H9 (cell line): ENCODE measurements around the gene ZNF408. TPM values are rescaled to one million over a fixed set of nuclear protein-coding genes. Genes with fewer than 3 reads are reported as not detected.

Experiments used
- DNase-seq: peaks from one replicate; pipeline ENCODE4 v3.0.0-alpha.2; 2017
- H2AFZ ChIP-seq: one replicate; pipeline ENCODE4 v1.6.1; 2013; ENCODE audit warnings: mild to moderate bottlenecking, low read length, control low read depth, moderate library complexity
- H2AK5ac ChIP-seq: 2 replicates; pipeline ENCODE4 v1.6.1; 2013; ENCODE audit warnings: low read length, control low read depth, mixed read lengths; ENCODE audit not compliant: insufficient read length
- H2BK120ac ChIP-seq: one replicate; pipeline ENCODE4 v1.6.1; 2013; ENCODE audit warnings: low read depth, mild to moderate bottlenecking, low read length, control low read depth, inconsistent platforms; ENCODE audit not compliant: poor library complexity, severe bottlenecking
- H2BK12ac ChIP-seq: 2 replicates; pipeline ENCODE4 v1.6.1; 2013; ENCODE audit warnings: low read length, control low read depth, mixed read lengths, low read depth; ENCODE audit not compliant: insufficient read length
- H2BK15ac ChIP-seq: 2 replicates; pipeline ENCODE4 v1.6.1; 2013; ENCODE audit warnings: low read depth, low read length, control low read depth
- H2BK20ac ChIP-seq: one replicate; pipeline ENCODE4 v1.6.1; 2013; ENCODE audit warnings: low read depth, mild to moderate bottlenecking, low read length, control low read depth, inconsistent platforms; ENCODE audit not compliant: poor library complexity, severe bottlenecking
- H2BK5ac ChIP-seq: 2 replicates; pipeline ENCODE4 v1.6.1; 2013; ENCODE audit warnings: low read length, control low read depth, mixed read lengths; ENCODE audit not compliant: insufficient read length
- H3K14ac ChIP-seq: 2 replicates; pipeline ENCODE4 v1.6.1; 2013; ENCODE audit warnings: low read length, control low read depth; ENCODE audit not compliant: insufficient read depth
- H3K18ac ChIP-seq: 2 replicates; pipeline ENCODE4 v1.6.1; 2013; ENCODE audit warnings: low read depth, mild to moderate bottlenecking, mixed read lengths, low read length, control low read depth; ENCODE audit not compliant: insufficient read length
- H3K23ac ChIP-seq: 2 replicates; pipeline ENCODE4 v1.6.1; 2013; ENCODE audit warnings: low read length, control low read depth, mixed read lengths, low read depth; ENCODE audit not compliant: insufficient read length
- H3K23me2 ChIP-seq: 2 replicates; pipeline ENCODE4 v1.6.1; 2013; ENCODE audit warnings: low read depth, mild to moderate bottlenecking, mixed read lengths, low read length, control low read depth; ENCODE audit not compliant: insufficient read length, poor library complexity, severe bottlenecking
- H3K27ac ChIP-seq: 2 replicates; pipeline ENCODE4 v1.5.1; 2013; ENCODE audit warnings: low read length, control low read depth, mixed read lengths, low read depth; ENCODE audit not compliant: insufficient read length
- H3K27me3 ChIP-seq: 2 replicates; pipeline ENCODE4 v1.6.1; 2013; ENCODE audit warnings: low read length, control low read depth, inconsistent platforms; ENCODE audit not compliant: insufficient read depth
- H3K4ac ChIP-seq: 2 replicates; pipeline ENCODE4 v1.6.1; 2013; ENCODE audit warnings: low read depth, mild to moderate bottlenecking, control low read depth, inconsistent platforms, low read length, moderate library complexity
- H3K4me1 ChIP-seq: 2 replicates; pipeline ENCODE4 v1.6.1; 2013; ENCODE audit warnings: low read length, control low read depth, inconsistent platforms; ENCODE audit not compliant: insufficient read depth
- H3K4me2 ChIP-seq: 2 replicates; pipeline ENCODE4 v1.6.1; 2013; ENCODE audit warnings: low read length, control low read depth, mixed read lengths; ENCODE audit not compliant: insufficient read length, insufficient read depth
- H3K56ac ChIP-seq: 2 replicates; pipeline ENCODE4 v1.6.1; 2013; ENCODE audit warnings: low read depth, mild to moderate bottlenecking, mixed read lengths, low read length, control low read depth; ENCODE audit not compliant: insufficient read length
- H3K79me1 ChIP-seq: 2 replicates; pipeline ENCODE4 v1.6.1; 2013; ENCODE audit warnings: low read depth, mild to moderate bottlenecking, moderate library complexity, low read length, control low read depth, inconsistent platforms; ENCODE audit not compliant: insufficient read depth, poor library complexity, severe bottlenecking
- H3K79me2 ChIP-seq: 2 replicates; pipeline ENCODE4 v1.6.1; 2013; ENCODE audit warnings: low read length, control low read depth, inconsistent platforms; ENCODE audit not compliant: insufficient read depth
- H3K9ac ChIP-seq: 2 replicates; pipeline ENCODE4 v1.6.1; 2013; ENCODE audit warnings: low read length, control low read depth, mixed read lengths; ENCODE audit not compliant: insufficient read length; ENCODE audit errors: extremely low read depth
- H3K9me3 ChIP-seq: one replicate; pipeline ENCODE4 v1.6.1; 2013; ENCODE audit warnings: low read depth, low read length, inconsistent platforms; ENCODE audit not compliant: control insufficient read depth
- H3T11ph ChIP-seq: one replicate; pipeline ENCODE4 v1.6.1; 2013; ENCODE audit warnings: mild to moderate bottlenecking, low read length, control low read depth, inconsistent platforms
- H4K20me1 ChIP-seq: one replicate; pipeline ENCODE4 v1.6.1; 2013; ENCODE audit not compliant: control insufficient read depth, insufficient read length, insufficient read depth
- H4K5ac ChIP-seq: 2 replicates; pipeline ENCODE4 v1.6.1; 2013; ENCODE audit warnings: low read depth, mild to moderate bottlenecking, mixed read lengths, low read length, control low read depth; ENCODE audit not compliant: insufficient read length
- H4K8ac ChIP-seq: replicated peaks from 2 replicates; pipeline ENCODE4 v1.6.1; 2013; ENCODE audit warnings: low read length, control low read depth, mixed read lengths, low read depth; ENCODE audit not compliant: insufficient read length
- H4K91ac ChIP-seq: 2 replicates; pipeline ENCODE4 v1.6.1; 2013; ENCODE audit warnings: low read depth, mild to moderate bottlenecking, moderate library complexity, mixed read lengths, low read length, control low read depth; ENCODE audit not compliant: insufficient read length
- H3K27ac Mint-ChIP-seq, 3 experiments: 2 replicates in 2 of 3; 3 replicates in 1 of 3; pipeline ENCODE4 v1.8.0; 2020 to 2021; ENCODE audit warnings: mixed read lengths in 3 of 3, mild to moderate bottlenecking in 1 of 3, moderate library complexity in 1 of 3
- H3K27me3 Mint-ChIP-seq: 2 replicates; pipeline ENCODE4 v1.8.0; 2021; ENCODE audit warnings: low read depth, mild to moderate bottlenecking, moderate library complexity, mixed read lengths
- H3K36me3 Mint-ChIP-seq, 3 experiments: 2 replicates in 2 of 3; 3 replicates in 1 of 3; pipeline ENCODE4 v1.8.0; 2020 to 2021; ENCODE audit warnings: low read depth in 3 of 3, mixed read lengths in 3 of 3; ENCODE audit not compliant: insufficient read depth in 1 of 3
- H3K4me1 Mint-ChIP-seq, 2 experiments: 2 replicates each; pipeline ENCODE4 v1.8.0; 2020; ENCODE audit warnings: mixed read lengths in 2 of 2
- H3K4me3 Mint-ChIP-seq, 2 experiments: 2 replicates in 1 of 2; 3 replicates in 1 of 2; pipeline ENCODE4 v1.8.0; 2020 to 2021; ENCODE audit warnings: mild to moderate bottlenecking in 2 of 2, mixed read lengths in 2 of 2, moderate library complexity in 1 of 2
- H3K9me3 Mint-ChIP-seq, 2 experiments: 2 replicates in 1 of 2; 3 replicates in 1 of 2; pipeline ENCODE4 v1.8.0; 2020; ENCODE audit warnings: mild to moderate bottlenecking in 2 of 2, mixed read lengths in 2 of 2, moderate library complexity in 1 of 2
- WGBS: extraction: QIAGEN DNeasy Blood & Tissue Kit; methylation state at CpG from one replicate; pipeline ENCODE4 v1.1.7; 2013; ENCODE audit warnings: missing lambda C conversion rate, low lambda C conversion rate, mixed read lengths; ENCODE audit not compliant: insufficient read length; ENCODE audit errors: extremely low coverage; 5-methylcytosine and 5-hydroxymethylcytosine counted together
- total RNA-seq: library from RNA; stranded (reverse); gene quantifications from 2 replicates; pipeline ENCODE4 v1.2.1, GENCODE V29; 2021
- TF ChIP-seq, protein P1 (sequence below): fragments of 200-600 bp; sonication (generic); conservative IDR thresholded peaks from 3 replicates; pipeline ENCODE4 v1.8.0; 2021; ENCODE audit warnings: antibody characterized with exemption, mild to moderate bottlenecking

Gene ZNF408
- total RNA-seq, 1 experiment from 2014 or later: 16.6 TPM

DNA sequence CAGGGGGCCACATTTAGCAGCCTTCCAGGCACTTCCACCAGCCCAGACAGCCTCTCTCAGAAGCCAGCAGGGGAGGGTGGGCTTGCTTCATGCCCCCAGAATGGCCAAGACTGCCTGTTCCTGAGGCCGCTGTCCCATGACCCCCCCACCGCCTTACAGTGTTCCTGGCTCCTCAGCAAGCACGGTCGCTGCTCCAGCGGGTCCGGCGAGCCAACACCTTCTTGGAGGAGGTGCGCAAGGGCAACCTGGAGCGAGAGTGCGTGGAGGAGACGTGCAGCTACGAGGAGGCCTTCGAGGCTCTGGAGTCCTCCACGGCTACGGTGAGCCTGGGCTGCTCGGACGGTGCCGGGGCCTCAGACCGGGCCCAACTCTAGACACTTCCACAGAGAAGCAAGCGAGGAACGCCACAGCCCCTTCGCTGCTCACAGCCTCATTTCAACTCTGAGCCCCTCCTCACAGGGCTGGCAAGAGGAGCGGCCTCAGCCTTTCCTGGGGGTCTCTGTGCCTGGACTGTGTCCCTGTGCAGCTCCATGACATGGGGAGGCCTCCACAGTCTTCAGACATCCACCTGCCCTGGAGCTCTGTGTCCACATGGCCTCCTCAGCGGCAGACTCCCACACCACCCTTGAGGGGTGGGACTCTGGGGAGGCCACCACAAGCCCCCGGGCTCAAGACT is 18.9 kb downstream of the ZNF408 start:
- H3K79me2 ChIP-seq: no peaks in the 10 kb centered on the region
- no peaks in the 10 kb centered on the region for H3K27me3 ChIP-seq
- H4K20me1 ChIP-seq: no peaks in the 10 kb centered on the region
- H3K18ac ChIP-seq: no peak overlapping the region
- H3K27ac ChIP-seq: no peak overlapping the region
- no peak overlapping the region for H4K91ac ChIP-seq
- H3K14ac ChIP-seq: no peak overlapping the region; the same call in 1 of the 2 replicates
- H3K4me1 ChIP-seq: 0 out of 2 replicates have a peak, but pooled peaks cover 3% of the 10 kb centered on the region
- H4K5ac ChIP-seq: no peak overlapping the region
- no peaks in the 10 kb centered on the region for H3K9me3 ChIP-seq
- H2AFZ ChIP-seq: no peak overlapping the region
- H3K56ac ChIP-seq: no peak overlapping the region
- H3K9ac ChIP-seq: no peak overlapping the region
- no peak overlapping the region for H2BK15ac ChIP-seq
- H2BK12ac ChIP-seq: no peak overlapping the region
- H2BK5ac ChIP-seq: no peak overlapping the region
- Mint-ChIP-seq H3K4me3 (no peak overlapping the region), H3K27me3 (no peaks in the 10 kb centered on the region), H3K27ac (peak overlapping the region in 1 of 3 experiments; percentile 87; a peak in 1 of 7 replicates), H3K4me1 (peaks cover 8 to 14% of the 10 kb centered on the region in 2 experiments), H3K36me3 (no peaks in the 10 kb centered on the region), H3K9me3 (no peaks in the 10 kb centered on the region)
- no peak overlapping the region for H3K4ac ChIP-seq
- TF ChIP-seq, protein P1, sequence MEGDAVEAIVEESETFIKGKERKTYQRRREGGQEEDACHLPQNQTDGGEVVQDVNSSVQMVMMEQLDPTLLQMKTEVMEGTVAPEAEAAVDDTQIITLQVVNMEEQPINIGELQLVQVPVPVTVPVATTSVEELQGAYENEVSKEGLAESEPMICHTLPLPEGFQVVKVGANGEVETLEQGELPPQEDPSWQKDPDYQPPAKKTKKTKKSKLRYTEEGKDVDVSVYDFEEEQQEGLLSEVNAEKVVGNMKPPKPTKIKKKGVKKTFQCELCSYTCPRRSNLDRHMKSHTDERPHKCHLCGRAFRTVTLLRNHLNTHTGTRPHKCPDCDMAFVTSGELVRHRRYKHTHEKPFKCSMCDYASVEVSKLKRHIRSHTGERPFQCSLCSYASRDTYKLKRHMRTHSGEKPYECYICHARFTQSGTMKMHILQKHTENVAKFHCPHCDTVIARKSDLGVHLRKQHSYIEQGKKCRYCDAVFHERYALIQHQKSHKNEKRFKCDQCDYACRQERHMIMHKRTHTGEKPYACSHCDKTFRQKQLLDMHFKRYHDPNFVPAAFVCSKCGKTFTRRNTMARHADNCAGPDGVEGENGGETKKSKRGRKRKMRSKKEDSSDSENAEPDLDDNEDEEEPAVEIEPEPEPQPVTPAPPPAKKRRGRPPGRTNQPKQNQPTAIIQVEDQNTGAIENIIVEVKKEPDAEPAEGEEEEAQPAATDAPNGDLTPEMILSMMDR: no peak
- no peak overlapping the region for H2AK5ac ChIP-seq
- H3K79me1 ChIP-seq: no peaks in the 10 kb centered on the region
- H3K23ac ChIP-seq: no peak overlapping the region
- no peak for DNase-seq
- H2BK20ac ChIP-seq: no peak overlapping the region
- no CpG with 5 or more reads among the region's 25 CpGs for WGBS
- no peak overlapping the region for H3T11ph ChIP-seq
- no peak overlapping the region for H2BK120ac ChIP-seq
- H3K23me2 ChIP-seq: no peaks in the 10 kb centered on the region
- H4K8ac ChIP-seq: no peak overlapping the region
- no peak overlapping the region for H3K4me2 ChIP-seq
